ENCODE data around the gene PXMP4. TPM values are rescaled to one million over a fixed set of nuclear protein-coding genes. Genes with fewer than 3 reads are reported as not detected.
A peak's percentile ranks its signal among the peaks of the same experiment; 100 is the strongest.

PXMP4 gene
- total and polyA plus RNA-seq, 9 of the 15 experiments (the other 6 are each of a cell fraction or from before 2014, with no cell fraction given), result 4.8 to 29.1 (median 6.8) TPM

GRCh38 chr20:33689973-33690372, 30.1 kb downstream of the PXMP4 start (continued):
- TF ChIP-seq CHD7 (IDR thresholded peaks at IDR 0.05; ENCODE audit: low read depth, low read length) (no peak), PKNOX1 (IDR thresholded peaks at IDR 0.05) (peak; percentile 88), HSF4 (CRISPR knock-in tag; IDR thresholded peaks at IDR 0.05; ENCODE audit: borderline replicate concordance) (no peak), SMAD3 (CRISPR knock-in tag; conservative IDR thresholded peaks at IDR 0.05) (no peak), NBN (IDR thresholded peaks at IDR 0.05; ENCODE audit: low read depth) (peak; percentile 33; the same call in 1 of the 2 replicates), COPS2 (conservative IDR thresholded peaks at IDR 0.05) (no peak), MEIS2 (IDR thresholded peaks at IDR 0.05; ENCODE audit: partially characterized antibody) (peak; percentile 74), HOXB6 (CRISPR knock-in tag; IDR thresholded peaks at IDR 0.05; ENCODE audit: borderline replicate concordance) (no peak), NEUROD1 (IDR thresholded peaks at IDR 0.05; ENCODE audit: borderline replicate concordance, low read depth, low read length, partially characterized antibody) (peak; percentile 61)
- TF ChIP-seq, protein P1, sequence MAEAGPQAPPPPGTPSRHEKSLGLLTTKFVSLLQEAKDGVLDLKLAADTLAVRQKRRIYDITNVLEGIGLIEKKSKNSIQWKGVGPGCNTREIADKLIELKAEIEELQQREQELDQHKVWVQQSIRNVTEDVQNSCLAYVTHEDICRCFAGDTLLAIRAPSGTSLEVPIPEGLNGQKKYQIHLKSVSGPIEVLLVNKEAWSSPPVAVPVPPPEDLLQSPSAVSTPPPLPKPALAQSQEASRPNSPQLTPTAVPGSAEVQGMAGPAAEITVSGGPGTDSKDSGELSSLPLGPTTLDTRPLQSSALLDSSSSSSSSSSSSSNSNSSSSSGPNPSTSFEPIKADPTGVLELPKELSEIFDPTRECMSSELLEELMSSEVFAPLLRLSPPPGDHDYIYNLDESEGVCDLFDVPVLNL (CRISPR knock-in tag; IDR thresholded peaks at IDR 0.05; ENCODE audit: low read depth), result no peak
